Pancreas (tissue), 10 donors: ENCODE data around the gene STARD8. TPM values are rescaled to one million over a fixed set of nuclear protein-coding genes. Genes with fewer than 3 reads are reported as not detected.
A peak's percentile ranks its signal among the peaks of the same experiment; 100 is the strongest.

Experiments used
- ATAC-seq, 4 donors: fragments of 200-7000 bp; cut with Tn5 transposase; one replicate each; pipeline versions ENCODE4 v1.8.0 to v1.9.1; 2020; ENCODE audit warnings: mild to moderate bottlenecking in 4 of 4, moderate library complexity in 4 of 4
- DNase-seq, 6 donors: peaks; one replicate each; pipeline ENCODE4 v3.0.0-alpha.2; 2020
- FAIRE-seq: peaks from 2 replicates; lab custom pipeline; 2012; peaks lifted over from hg19 to GRCh38; lab: Jason Lieb, UNC
- H3K27ac ChIP-seq, 4 donors: fragments of 200-600 bp; sonication (generic); 1 replicate in 3 of 4; 2 replicates in 1 of 4; pipeline versions ENCODE4 v1.5.0 to v1.8.0; 2020
- H3K27me3 ChIP-seq, 4 donors: fragments of 200-600 bp; one replicate each; pipeline ENCODE4 v1.8.0; 2021
- H3K36me3 ChIP-seq, 3 donors: fragments of 200-600 bp; sonication (generic) in 1 of 3; one replicate each; pipeline versions ENCODE4 v1.5.0 to v1.8.0; 2020 to 2021
- H3K4me1 ChIP-seq, 3 donors: fragments of 200-600 bp; one replicate each; pipeline ENCODE4 v1.8.0; 2021
- H3K4me3 ChIP-seq, 4 donors: fragments of 200-600 bp; sonication (generic) in 2 of 4; one replicate each; pipeline versions ENCODE4 v1.5.0 to v1.8.0; 2020 to 2021
- H3K9me3 ChIP-seq, 4 donors: fragments of 200-600 bp; one replicate each; pipeline ENCODE4 v1.8.0; 2021
- CTCF ChIP-seq, 4 donors: fragments of 200-600 bp; sonication (generic) in 3 of 4; IDR thresholded peaks; one replicate each; pipeline versions ENCODE4 v1.5.0 to v1.8.0; 2021; ENCODE audit warnings: antibody characterized with exemption in 4 of 4
- WGBS, 2 donors: extraction: QIAGEN DNeasy Blood & Tissue Kit; methylation state at CpG; one replicate each; pipeline ENCODE4 v1.1.7; 2013; 5-methylcytosine and 5-hydroxymethylcytosine counted together
- intact Hi-C, 3 donors: fragments of 100-400 bp; cut with DNase I; formaldehyde crosslinking; loops; one replicate each; pipeline versions ENCODE4 v1.11.1 to v1.14.2; 2022
- polyA plus RNA-seq, 2 donors: library from polyadenylated mRNA; stranded (reverse); fragments of 200-250 nt; gene quantifications; one replicate each; pipeline ENCODE4 v1.2.3, GENCODE V29; 2013
- total RNA-seq, 6 donors: library from RNA; stranded (reverse); fragmentation: NEBNext Ultra II Directional in 4 of 6; extraction: Animal tissue kit (Norgen Biotek cat#: 25700) in 4 of 6; gene quantifications; one replicate each; pipeline versions ENCODE4 v1.2.1 to v1.2.4, GENCODE V29; 2021 to 2023
- donor health status: healthy with polysubstance abuse.
- donor health status: DM: no; HTN: no; CAD: no; lungs with moderate emphysema.
- donor health status: DM: no; HTN: no; CAD: no.
- donor health status: control.
- donor health status: control.
- donor health status: Bipolar disorder and iron deficiency.
- donor health status: DM: yes; HTN: yes; CAD: no.
- donor health status: DM: no; HTN: no; CAD: no.
- donor health status: DM: no; HTN: no; CAD: no.
- donor health status: DM: yes; HTN: yes; CAD: no.

Gene STARD8
- total and polyA plus RNA-seq, 8 donors: 2.3 to 3.7 (median 2.9) TPM

- H3K4me3 ChIP-seq: no peak overlapping the region
- ATAC-seq (peak; percentile 84 to 97 (median 91)), DNase-seq (peak in 4 of 6 donors; percentile 19 to 48 (median 37)), FAIRE-seq (no peak)
- intact Hi-C loops: loop anchor here in 1 of 3 donors (5.0 kb wide), 1 partner anchor 199 kb away; no protein-coding TSS in a partner anchor
- H3K27ac ChIP-seq: no peak overlapping the region
- WGBS, 2 donors: 25 to 44% methylated on average over 4 of the region's 4 CpGs
- no peaks in the 10 kb centered on the region for H3K36me3 ChIP-seq
- H3K9me3 ChIP-seq: no peaks in the 10 kb centered on the region
- TF ChIP-seq CTCF (IDR thresholded peaks at IDR 0.05): peak in 3 of 4 donors; percentile 21 to 45 (median 39)
- H3K4me1 ChIP-seq: no peaks in the 10 kb centered on the region
- no peaks in the 10 kb centered on the region for H3K27me3 ChIP-seq
These were observed 63.6 kb downstream of the STARD8 start for GRCh38 chrX:68710870-68711576.

- 56 to 65% methylated on average over 5 of the region's 5 CpGs for WGBS, 2 donors
- Histone ChIP-seq H3K4me3 (no peak overlapping the region), H3K4me1 (no peaks in the 10 kb centered on the region), H3K36me3 (no peaks in the 10 kb centered on the region), H3K27ac (no peak overlapping the region), H3K9me3 (no peaks in the 10 kb centered on the region), H3K27me3 (no peaks in the 10 kb centered on the region)
- no peak for FAIRE-seq
- no peak for DNase-seq
- intact Hi-C loops: loop anchor here in 1 of 3 donors (5.0 kb wide), 1 partner anchor 200 kb away; no protein-coding TSS in a partner anchor
- ATAC-seq: no peak
- no peak for TF ChIP-seq CTCF (IDR thresholded peaks at IDR 0.05)
These were observed 64.4 kb downstream of the STARD8 start for GRCh38 chrX:68711845-68712244.

GRCh38 chrX:68714856-68715255 is 67.4 kb downstream of the STARD8 start:
- DNase-seq (no peak), ATAC-seq (no peak), FAIRE-seq (no peak)
- H3K4me3 ChIP-seq: no peak overlapping the region
- no peaks in the 10 kb centered on the region for H3K36me3 ChIP-seq
- H3K9me3 ChIP-seq: no peaks in the 10 kb centered on the region
- H3K4me1 ChIP-seq: no peaks in the 10 kb centered on the region
- no peaks in the 10 kb centered on the region for H3K27me3 ChIP-seq
- H3K27ac ChIP-seq: no peak overlapping the region
- 71 to 80% methylated on average over 3 of the region's 3 CpGs for WGBS, 2 donors
- no peak for TF ChIP-seq CTCF (IDR thresholded peaks at IDR 0.05)
- intact Hi-C loops: loop anchor here in 1 of 3 donors (5.0 kb wide), 1 partner anchor 203 kb away; no protein-coding TSS in a partner anchor

- DNase-seq: no peak
- H3K27ac ChIP-seq: no peak overlapping the region
- H3K27me3 ChIP-seq: no peaks in the 10 kb centered on the region
- intact Hi-C loops: no loop called here
- no peaks in the 10 kb centered on the region for H3K4me1 ChIP-seq
- H3K4me3 ChIP-seq: no peak overlapping the region
- TF ChIP-seq CTCF (IDR thresholded peaks at IDR 0.05): no peak
- WGBS, 2 donors: 88 to 93% methylated on average over 13 of the region's 13 CpGs
- H3K9me3 ChIP-seq: no peaks in the 10 kb centered on the region
- ATAC-seq: no peak
- FAIRE-seq: no peak
- H3K36me3 ChIP-seq: no peaks in the 10 kb centered on the region
These were observed 69.7 kb downstream of the STARD8 start for GRCh38 chrX:68717196-68717595.
